K562 (cell line): Measurements from ENCODE around the gene NAV2. TPM values are rescaled to one million over a fixed set of nuclear protein-coding genes. Genes with fewer than 3 reads are reported as not detected.

Source experiments
- ATAC-seq: fragments of 200-7000 bp; cut with Tn5 transposase; 3 replicates; pipeline ENCODE4 v1.9.1; 2020; ENCODE audit warnings: moderate library complexity
- BruUV-seq: library from RNA; stranded (reverse); fragments of 400-500 nt; replicated peaks from 2 replicates; lab custom pipeline; 2021; lab: Mats Ljungman, UMichigan
- CTCF ChIA-PET: fragments of 300-600 bp; formaldehyde crosslinking; extraction: SDS; loops from one replicate; lab custom pipeline; 2021; ENCODE audit warnings: low intra/inter-chr PET ratio; lab: Yijun Ruan, JAX
- POLR2A ChIA-PET: fragments of 300-600, 350-650 bp; sonication (Branson Sonifier 250); formaldehyde crosslinking; extraction: SDS; loops from one replicate; lab custom pipeline; 2021; ENCODE audit warnings: antibody characterized with exemption, inconsistent platforms; lab: Yijun Ruan, JAX
- DNase-seq, 4 experiments: peaks; one replicate each; pipeline versions ENCODE4 v3.0.0 to v3.0.0-alpha.2; 2011 to 2018; ENCODE audit warnings: low spot score in 3 of 4, mixed read lengths in 3 of 4; ENCODE audit errors: extremely low read depth in 1 of 4
- FAIRE-seq: peaks from 2 replicates; lab custom pipeline; 2011; peaks lifted over from hg19 to GRCh38; lab: Jason Lieb, UNC
- H2AFZ ChIP-seq: 2 replicates; pipeline ENCODE4 v1.6.0; 2011; ENCODE audit warnings: low read depth, low read length, control low read depth, inconsistent platforms
- H3K27ac ChIP-seq: fragments of 200-600 bp; 3 replicates; pipeline ENCODE4 v1.8.0; 2011; ENCODE audit warnings: low read depth, mild to moderate bottlenecking, control low read depth, inconsistent platforms, low read length, moderate library complexity, mixed read lengths; ENCODE audit errors: extremely low read depth
- H3K27me3 ChIP-seq, 2 experiments: fragments of 300-600 bp in 1 of 2; 2 replicates in 1 of 2; 3 replicates in 1 of 2; pipeline versions ENCODE4 v1.6.0 to v1.8.0; 2011; ENCODE audit warnings: inconsistent platforms in 2 of 2, low read length in 2 of 2, mild to moderate bottlenecking in 1 of 2, mixed read lengths in 1 of 2, moderate library complexity in 1 of 2; ENCODE audit not compliant: control insufficient read depth in 2 of 2, insufficient read depth in 2 of 2
- H3K36me3 ChIP-seq: fragments of 300-600 bp; 3 replicates; pipeline ENCODE4 v1.8.0; 2011; ENCODE audit warnings: mild to moderate bottlenecking, low read length, inconsistent platforms; ENCODE audit not compliant: control insufficient read depth, insufficient read depth
- H3K4me1 ChIP-seq, 2 experiments: fragments of 200-600 bp in 1 of 2; replicated peaks in 1 of 2; 2 replicates in 1 of 2; 3 replicates in 1 of 2; pipeline versions ENCODE4 v1.5.1 to v1.8.0; 2011; ENCODE audit warnings: inconsistent platforms in 2 of 2, low read length in 2 of 2, mild to moderate bottlenecking in 1 of 2, mixed read lengths in 1 of 2, moderate library complexity in 1 of 2; ENCODE audit not compliant: control insufficient read depth in 2 of 2, insufficient read depth in 2 of 2
- H3K4me2 ChIP-seq: 2 replicates; pipeline ENCODE4 v1.6.1; 2011; ENCODE audit warnings: low read length, control low read depth, inconsistent platforms, mixed read lengths; ENCODE audit not compliant: insufficient read depth
- H3K4me3 ChIP-seq: fragments of 200-600 bp; sonication (generic), shearing (Covaris generic); 2 replicates; pipeline ENCODE4 v1.5.1; 2016; ENCODE audit warnings: control low read depth, inconsistent platforms
- H3K79me2 ChIP-seq: fragments of 200-600 bp; 3 replicates; pipeline ENCODE4 v1.8.0; 2011; ENCODE audit warnings: low read length, inconsistent platforms; ENCODE audit not compliant: control insufficient read depth, insufficient read depth
- H3K9ac ChIP-seq, 2 experiments: 2 replicates each; pipeline versions ENCODE4 v1.6.0 to v1.6.1; 2011; ENCODE audit warnings: low read depth in 2 of 2, low read length in 2 of 2, control low read depth in 1 of 2, inconsistent platforms in 1 of 2, mild to moderate bottlenecking in 1 of 2, mixed read lengths in 1 of 2; ENCODE audit not compliant: insufficient read depth in 1 of 2
- H3K9me1 ChIP-seq: one replicate; pipeline ENCODE4 v1.6.0; 2011; ENCODE audit warnings: inconsistent platforms, mild to moderate bottlenecking, low read length, moderate library complexity; ENCODE audit not compliant: control insufficient read depth, insufficient read depth
- H3K9me3 ChIP-seq: replicated peaks from 2 replicates; pipeline ENCODE4 v1.5.1; 2011; ENCODE audit warnings: low read depth, low read length, inconsistent platforms; ENCODE audit not compliant: control insufficient read depth, insufficient read depth
- H4K20me1 ChIP-seq: replicated peaks from 2 replicates; pipeline ENCODE4 v1.6.1; 2011; ENCODE audit warnings: low read length, inconsistent platforms, mixed read lengths; ENCODE audit not compliant: control insufficient read depth, insufficient read depth
- ATF6 ChIP-seq: sonication (generic); formaldehyde crosslinking; IDR thresholded peaks from 2 replicates; pipeline ENCODE4 v1.4.0; 2020; ENCODE audit warnings: mild to moderate bottlenecking, missing genetic modification reagents
- BRD9 ChIP-seq: fragments of 450-650 bp; IDR thresholded peaks from 2 replicates; pipeline ENCODE4 v1.6.1; 2018; ENCODE audit warnings: low read depth; ENCODE audit not compliant: partially characterized antibody
- CEBPB ChIP-seq: fragments of 450-650 bp; IDR thresholded peaks from 2 replicates; pipeline ENCODE4 v1.6.1; 2016; ENCODE audit warnings: missing genetic modification characterization, missing compliant biosample characterization
- DIDO1 ChIP-seq: fragments of 450-650 bp; IDR thresholded peaks from 2 replicates; pipeline ENCODE4 v1.6.1; 2016; ENCODE audit warnings: low read depth, missing biosample characterization, missing genetic modification characterization
- KAT2B ChIP-seq: IDR thresholded peaks from one replicate; pipeline ENCODE4 v1.6.1; 2012; ENCODE audit warnings: low read depth, mild to moderate bottlenecking, control low read depth, inconsistent platforms, low read length, moderate library complexity
- PRMT5 ChIP-seq: sonication (generic); formaldehyde crosslinking; IDR thresholded peaks from 2 replicates; pipeline ENCODE4 v1.5.0; 2020; ENCODE audit warnings: missing genetic modification reagents
- RBM17 ChIP-seq: fragments of 200-400 bp; formaldehyde crosslinking; IDR thresholded peaks from 2 replicates; pipeline ENCODE4 v1.6.1; 2017; ENCODE audit warnings: low read depth, mild to moderate bottlenecking, low read length, borderline replicate concordance
- SP2 ChIP-seq: IDR thresholded peaks from 2 replicates; pipeline ENCODE4 v1.6.1; 2011; ENCODE audit warnings: mild to moderate bottlenecking, low read depth, low read length, moderate library complexity; ENCODE audit not compliant: poor library complexity, severe bottlenecking; ENCODE audit errors: extremely low read depth
- ZNF316 ChIP-seq: fragments of 450-650 bp; IDR thresholded peaks from 2 replicates; pipeline ENCODE4 v1.6.1; 2016
- WGBS: fragments of 100-300 bp; shearing (Covaris generic); methylation state at CpG from one replicate; pipeline ENCODE4 v1.1.6; 2016; ENCODE audit warnings: low coverage, mixed read lengths; ENCODE audit not compliant: insufficient coverage; ENCODE audit errors: missing lambda C conversion rate; 5-methylcytosine and 5-hydroxymethylcytosine counted together
- in situ Hi-C: fragments of 300-500 bp; cut with MboI; formaldehyde crosslinking; loops from 4 replicates; pipeline ENCODE4 v1.15.0; 2018; ENCODE audit warnings: inconsistent platforms, mixed read lengths
- intact Hi-C: fragments of 100-400 bp; cut with micrococcal nuclease; formaldehyde crosslinking; loops from 2 replicates; pipeline ENCODE4 v1.14.2; 2022
- polyA plus RNA-seq, 8 experiments: library from polyadenylated mRNA; depleted of rRNA in 4 of 8; stranded (reverse) in 5 of 8; unstranded in 3 of 8; fragments of >200 nt; fragmentation: Nextera tagmentation in 2 of 8; fragmentation: Illumina TruSeq in 1 of 8; extraction: Ambion mirVana in 2 of 8; extraction: Trizol in 1 of 8; gene quantifications; 2 replicates each; pipeline versions ENCODE4 v1.2.1 to v1.2.3, GENCODE V29; 2011 to 2014; ENCODE audit warnings: inconsistent platforms in 1 of 8, missing spikeins in 1 of 8
- total RNA-seq, 7 experiments: library from RNA; depleted of rRNA in 6 of 7; stranded (reverse); fragments of >200 nt in 6 of 7; fragmentation: Illumina TruSeq in 2 of 7; extraction: Trizol in 2 of 7; gene quantifications; 2 replicates each; pipeline versions ENCODE4 v1.2.1 to v1.2.3, GENCODE V29; 2011 to 2021; ENCODE audit warnings: low replicate concordance in 1 of 7
- TF ChIP-seq, protein P1 (sequence below): conservative IDR thresholded peaks from 2 replicates; pipeline ENCODE4 v1.6.1; 2011; ENCODE audit warnings: low read depth, mild to moderate bottlenecking, low read length; ENCODE audit not compliant: control insufficient read depth

Gene NAV2
- total and polyA plus RNA-seq, 9 of the 15 experiments (the other 6 are each of a cell fraction or from before 2014, with no cell fraction given) = 0.03 to 0.35 (median 0.05) TPM

- TF ChIP-seq ATF6 = no peak
Observed at GRCh38 chr11:20042045-20042639, 329.5 kb downstream of the NAV2 start (continued).

DNA sequence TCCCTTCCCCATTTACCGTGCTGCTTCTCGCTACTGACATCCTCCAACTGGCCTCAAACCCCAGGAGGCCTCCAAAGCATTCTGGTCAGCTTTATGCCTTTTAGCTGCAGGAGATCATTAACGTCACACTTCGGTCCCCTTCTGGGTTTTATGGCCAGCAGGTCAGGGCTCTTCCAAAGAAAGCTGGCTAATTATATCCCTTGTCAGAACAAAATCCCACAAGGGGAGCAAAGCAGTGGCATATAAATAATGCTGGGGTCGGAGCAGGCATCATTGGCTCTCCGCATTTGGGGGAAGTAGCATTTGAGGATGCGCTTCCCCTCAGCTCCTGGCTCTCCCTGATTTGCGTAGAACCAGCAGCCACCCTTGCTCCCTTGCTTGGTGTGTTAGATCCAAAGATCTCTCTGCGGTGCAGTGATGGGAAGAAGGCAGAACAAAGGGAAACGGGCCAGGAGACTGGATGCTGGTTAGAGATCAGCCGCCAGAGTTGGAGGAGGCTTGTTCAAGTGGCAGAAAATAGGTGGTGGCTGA lies 330.2 kb downstream of the NAV2 start:
- ATAC-seq (no peak), FAIRE-seq (no peak), DNase-seq (no peak)
- no peaks in the 10 kb centered on the region for H3K79me2 ChIP-seq
- ChIA-PET CTCF (no interaction called here), POLR2A (no interaction called here)
- H3K27me3 ChIP-seq = peaks cover 15 to 38% of the 10 kb centered on the region in 2 experiments
- peaks cover 0 to 5% of the 10 kb centered on the region in 2 experiments; a peak in 1 of 5 replicates for H3K4me1 ChIP-seq
- no peaks in the 10 kb centered on the region for H3K9me3 ChIP-seq
- H2AFZ ChIP-seq = no peak overlapping the region
- no peaks in the 10 kb centered on the region for H4K20me1 ChIP-seq
- H3K9me1 ChIP-seq = no peaks in the 10 kb centered on the region
- WGBS = 23% methylated on average over 11 of the region's 11 CpGs
- intact Hi-C loops = no loop called here
- H3K4me2 ChIP-seq = no peak overlapping the region
- BruUV-seq = no TSS peak
- H3K36me3 ChIP-seq = no peaks in the 10 kb centered on the region
- no peak for TF ChIP-seq RBM17
- TF ChIP-seq BRD9 = no peak
- no peak for TF ChIP-seq CEBPB
- TF ChIP-seq DIDO1 (tag) = no peak
- TF ChIP-seq ZNF316 = no peak
- TF ChIP-seq KAT2B = no peak
- no peak for TF ChIP-seq SP2
- TF ChIP-seq, protein P1, sequence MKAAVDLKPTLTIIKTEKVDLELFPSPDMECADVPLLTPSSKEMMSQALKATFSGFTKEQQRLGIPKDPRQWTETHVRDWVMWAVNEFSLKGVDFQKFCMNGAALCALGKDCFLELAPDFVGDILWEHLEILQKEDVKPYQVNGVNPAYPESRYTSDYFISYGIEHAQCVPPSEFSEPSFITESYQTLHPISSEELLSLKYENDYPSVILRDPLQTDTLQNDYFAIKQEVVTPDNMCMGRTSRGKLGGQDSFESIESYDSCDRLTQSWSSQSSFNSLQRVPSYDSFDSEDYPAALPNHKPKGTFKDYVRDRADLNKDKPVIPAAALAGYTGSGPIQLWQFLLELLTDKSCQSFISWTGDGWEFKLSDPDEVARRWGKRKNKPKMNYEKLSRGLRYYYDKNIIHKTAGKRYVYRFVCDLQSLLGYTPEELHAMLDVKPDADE = no peak
- TF ChIP-seq PRMT5 (CRISPR knock-in tag) = no peak
- no peak overlapping the region for H3K27ac ChIP-seq
- in situ Hi-C loops = no loop called here
- H3K4me3 ChIP-seq = no peak overlapping the region
- no peak overlapping the region for H3K9ac ChIP-seq
